DND-41 (cell line): ENCODE measurements around the gene SPRY4.

Experiments used
- EZH2 ChIP-seq: IDR thresholded peaks from 3 replicates; pipeline ENCODE4 v1.6.1; 2012; ENCODE audit warnings: borderline replicate concordance, low read depth, mild to moderate bottlenecking, moderate library complexity, low read length, inconsistent platforms; ENCODE audit not compliant: severe bottlenecking
- TF ChIP-seq, protein P1 (sequence below): IDR thresholded peaks from 2 replicates; pipeline ENCODE4 v1.5.1; 2012; ENCODE audit warnings: borderline replicate concordance, low read length, moderate library complexity, mild to moderate bottlenecking; ENCODE audit not compliant: poor library complexity, severe bottlenecking; ENCODE audit errors: extremely low read depth

DNA sequence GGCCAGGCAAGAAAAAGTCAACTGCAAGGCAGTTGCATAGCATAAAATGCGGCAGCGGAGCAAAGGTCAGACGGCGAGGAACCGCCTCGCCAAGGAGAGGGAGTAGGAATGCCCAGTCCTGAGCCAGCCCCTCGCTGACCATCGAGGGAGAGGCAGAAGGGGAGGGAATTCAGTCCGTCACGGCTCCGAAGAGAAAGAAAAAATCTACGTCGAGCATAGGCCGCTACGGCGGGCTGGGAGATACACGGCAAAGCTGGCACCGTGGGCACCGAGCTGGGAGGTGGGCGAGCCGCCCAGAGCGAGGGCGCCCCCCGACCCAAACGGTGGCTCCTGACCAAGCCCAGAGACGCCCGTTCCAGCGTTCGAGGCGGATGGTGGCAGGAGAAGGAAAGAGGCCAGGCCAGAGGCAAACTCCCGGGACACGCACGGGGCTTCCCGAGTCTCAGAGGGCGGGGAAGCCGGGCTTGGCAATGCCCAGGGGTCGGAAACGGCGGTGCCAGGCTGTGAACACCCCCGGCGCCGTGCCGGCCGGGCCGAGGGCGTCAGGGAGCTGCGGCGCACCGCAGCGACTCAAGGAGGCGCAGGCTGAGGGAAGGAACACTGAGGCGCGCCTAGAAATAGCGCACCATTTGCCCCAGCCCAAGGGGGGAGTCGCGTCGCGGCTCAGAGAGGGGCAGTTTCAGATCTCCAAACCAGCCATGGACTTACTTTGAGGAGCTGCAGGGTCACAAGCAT is 518 bp downstream of the SPRY4 start:
- TF ChIP-seq, protein P1, sequence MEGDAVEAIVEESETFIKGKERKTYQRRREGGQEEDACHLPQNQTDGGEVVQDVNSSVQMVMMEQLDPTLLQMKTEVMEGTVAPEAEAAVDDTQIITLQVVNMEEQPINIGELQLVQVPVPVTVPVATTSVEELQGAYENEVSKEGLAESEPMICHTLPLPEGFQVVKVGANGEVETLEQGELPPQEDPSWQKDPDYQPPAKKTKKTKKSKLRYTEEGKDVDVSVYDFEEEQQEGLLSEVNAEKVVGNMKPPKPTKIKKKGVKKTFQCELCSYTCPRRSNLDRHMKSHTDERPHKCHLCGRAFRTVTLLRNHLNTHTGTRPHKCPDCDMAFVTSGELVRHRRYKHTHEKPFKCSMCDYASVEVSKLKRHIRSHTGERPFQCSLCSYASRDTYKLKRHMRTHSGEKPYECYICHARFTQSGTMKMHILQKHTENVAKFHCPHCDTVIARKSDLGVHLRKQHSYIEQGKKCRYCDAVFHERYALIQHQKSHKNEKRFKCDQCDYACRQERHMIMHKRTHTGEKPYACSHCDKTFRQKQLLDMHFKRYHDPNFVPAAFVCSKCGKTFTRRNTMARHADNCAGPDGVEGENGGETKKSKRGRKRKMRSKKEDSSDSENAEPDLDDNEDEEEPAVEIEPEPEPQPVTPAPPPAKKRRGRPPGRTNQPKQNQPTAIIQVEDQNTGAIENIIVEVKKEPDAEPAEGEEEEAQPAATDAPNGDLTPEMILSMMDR, result no peak
- no peak for TF ChIP-seq EZH2
